Tibial artery (tissue), 4 donors: ENCODE data around the gene EXTL1.

Experiments
- DNase-seq, 2 donors: peaks; one replicate each; pipeline ENCODE4 v3.0.0-alpha.2; 2019
- H3K27ac ChIP-seq, 2 donors: fragments of 200-600 bp; sonication (generic) in 1 of 2; 1 replicate in 1 of 2; 2 replicates in 1 of 2; pipeline ENCODE4 v1.5.1; 2018 to 2019; ENCODE audit warnings: mild to moderate bottlenecking in 1 of 2
- H3K27me3 ChIP-seq, 2 donors: fragments of 200-600 bp; sonication (generic) in 1 of 2; one replicate each; pipeline versions ENCODE4 v1.5.1 to v1.6.0; 2016 to 2019
- H3K36me3 ChIP-seq, 3 donors: fragments of 200-600 bp; sonication (generic) in 2 of 3; one replicate each; pipeline ENCODE4 v1.5.1; 2016 to 2019; ENCODE audit warnings: mild to moderate bottlenecking in 2 of 3
- H3K4me1 ChIP-seq, 4 donors: fragments of 200-600 bp; sonication (generic) in 2 of 4; 1 replicate in 3 of 4; 2 replicates in 1 of 4; pipeline ENCODE4 v1.5.1; 2016 to 2019
- H3K4me3 ChIP-seq, 2 donors: fragments of 200-600 bp; sonication (generic) in 1 of 2; 1 replicate in 1 of 2; 2 replicates in 1 of 2; pipeline ENCODE4 v1.5.1; 2018 to 2019; ENCODE audit warnings: mild to moderate bottlenecking in 2 of 2
- H3K9me3 ChIP-seq, 3 donors: fragments of 200-600 bp; sonication (generic) in 1 of 3; one replicate each; pipeline ENCODE4 v1.5.1; 2016 to 2019
- CTCF ChIP-seq, 2 experiments: fragments of 200-600 bp in 1 of 2; fragments of 450-650 bp in 1 of 2; IDR thresholded peaks; one replicate each; pipeline ENCODE4 v1.5.1; 2017 to 2019; ENCODE audit warnings: antibody characterized with exemption in 2 of 2, mild to moderate bottlenecking in 1 of 2, moderate library complexity in 1 of 2
- intact Hi-C: fragments of 100-400 bp; cut with DNase I; formaldehyde crosslinking; loops from one replicate; pipeline ENCODE4 v1.15.0; 2023; ENCODE audit warnings: low total_unique reads

Gene EXTL1

GRCh38 chr1:26009796-26010447 lies 11.7 kb upstream of the EXTL1 start:
- intact Hi-C loops = no loop called here
- Histone ChIP-seq H3K4me3 (no peak overlapping the region), H3K4me1 (peaks cover 0 to 11% (median 1%) of the 10 kb centered on the region in 4 donors), H3K27ac (no peak overlapping the region), H3K27me3 (peaks cover 0 to 18% of the 10 kb centered on the region in 2 donors), H3K36me3 (no peaks in the 10 kb centered on the region), H3K9me3 (no peaks in the 10 kb centered on the region)
- no peak for TF ChIP-seq CTCF (IDR thresholded peaks at IDR 0.05)
- DNase-seq = no peak

DNA sequence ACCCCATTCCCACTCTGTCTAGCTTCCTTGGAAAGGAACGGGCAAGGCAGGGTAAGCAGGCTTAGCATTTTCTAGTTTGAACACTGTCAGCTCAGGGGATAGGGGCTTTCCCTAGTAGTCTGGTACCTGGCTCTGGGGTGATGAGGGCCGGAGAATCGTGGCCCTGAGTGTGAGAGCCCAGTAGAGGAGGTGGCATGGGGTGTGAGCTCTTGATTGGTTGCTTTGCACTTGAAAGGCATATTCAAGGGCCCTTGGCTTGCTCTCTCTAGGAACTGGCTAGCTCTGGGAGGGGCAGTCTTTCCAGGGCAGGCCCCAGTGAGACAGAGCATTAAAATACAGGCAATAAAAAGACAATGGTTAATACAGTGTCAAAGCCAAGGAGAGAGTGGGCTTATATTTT lies 10.8 kb upstream of the EXTL1 start:
- H3K9me3 ChIP-seq = no peaks in the 10 kb centered on the region
- DNase-seq = no peak
- H3K27me3 ChIP-seq = peaks cover 0 to 10% of the 10 kb centered on the region in 2 donors
- TF ChIP-seq CTCF (IDR thresholded peaks at IDR 0.05) = no peak
- intact Hi-C loops = no loop called here
- H3K4me1 ChIP-seq = peaks cover 0 to 4% (median 0%) of the 10 kb centered on the region in 4 donors
- no peak overlapping the region for H3K27ac ChIP-seq
- H3K36me3 ChIP-seq = no peaks in the 10 kb centered on the region
- no peak overlapping the region for H3K4me3 ChIP-seq

DNA sequence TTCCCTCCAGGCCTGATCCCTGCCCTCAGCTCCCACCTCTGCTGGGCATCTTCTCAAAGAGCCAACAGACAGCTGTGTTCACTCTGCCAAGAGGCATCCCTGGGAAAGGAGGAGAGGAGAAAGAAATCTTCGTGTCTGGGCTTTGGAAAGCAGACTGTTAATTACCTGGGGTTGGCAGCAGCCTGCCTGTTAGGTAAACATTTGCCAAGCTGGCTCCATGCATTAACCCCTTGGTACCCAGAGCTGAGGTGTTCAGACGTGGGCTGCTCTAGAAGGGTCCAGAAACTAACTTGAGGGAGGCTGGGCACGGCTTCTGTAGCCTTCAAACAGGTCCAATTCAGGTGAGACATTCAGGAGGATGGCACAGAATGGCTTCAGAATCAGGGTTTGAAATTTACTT lies 8.7 kb upstream of the EXTL1 start:
- Histone ChIP-seq H3K9me3 (no peaks in the 10 kb centered on the region), H3K4me3 (no peak overlapping the region), H3K27me3 (peaks cover 0 to 2% of the 10 kb centered on the region in 2 donors)

GRCh38 chr1:26014179-26014578 lies 7.4 kb upstream of the EXTL1 start:
- DNase-seq = no peak
- H3K4me1 ChIP-seq = peaks cover 0 to 8% (median 0%) of the 10 kb centered on the region in 4 donors
- TF ChIP-seq CTCF (IDR thresholded peaks at IDR 0.05) = no peak
- no peaks in the 10 kb centered on the region for H3K36me3 ChIP-seq
- no peak overlapping the region for H3K4me3 ChIP-seq
- no peaks in the 10 kb centered on the region for H3K27me3 ChIP-seq
- intact Hi-C loops = no loop called here
- H3K27ac ChIP-seq = no peak overlapping the region
- no peaks in the 10 kb centered on the region for H3K9me3 ChIP-seq

More for the DNA sequence above, 8.7 kb upstream of the EXTL1 start:
- intact Hi-C loops = no loop called here
- Histone ChIP-seq H3K36me3 (no peaks in the 10 kb centered on the region), H3K4me1 (peaks cover 0 to 8% (median 0%) of the 10 kb centered on the region in 4 donors), H3K27ac (no peak overlapping the region)
- DNase-seq = no peak
- TF ChIP-seq CTCF (IDR thresholded peaks at IDR 0.05) = no peak

DNA sequence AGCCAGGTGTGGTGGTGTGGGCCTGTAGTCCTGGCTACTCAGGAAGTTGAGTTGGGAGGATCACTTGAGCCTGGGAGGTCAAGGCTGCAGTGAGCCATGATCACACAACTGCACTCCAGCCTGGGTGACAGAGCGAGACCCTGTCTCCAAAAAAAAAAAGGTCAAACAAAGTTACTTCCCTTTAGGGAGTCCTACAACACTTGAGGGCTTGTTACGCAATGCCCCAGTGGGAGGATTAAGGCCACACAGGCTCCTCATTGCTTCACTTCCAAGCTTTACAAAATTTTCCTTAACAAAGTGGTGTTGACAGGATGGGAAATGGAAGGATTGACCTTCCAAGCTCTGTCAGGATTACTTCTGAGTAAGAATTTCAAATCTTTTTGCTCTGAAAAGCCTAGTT lies 6.2 kb upstream of the EXTL1 start:
- Histone ChIP-seq H3K4me3 (no peak overlapping the region), H3K27ac (no peak overlapping the region), H3K4me1 (peaks cover 0 to 14% (median 0%) of the 10 kb centered on the region in 4 donors), H3K36me3 (no peaks in the 10 kb centered on the region), H3K9me3 (no peaks in the 10 kb centered on the region), H3K27me3 (no peaks in the 10 kb centered on the region)
- intact Hi-C loops = no loop called here
- peak in 1 of 2 donors; percentile 68 for DNase-seq
- no peak for TF ChIP-seq CTCF (IDR thresholded peaks at IDR 0.05)
